HEK293 (cell line): Measurements from ENCODE around the gene ASB16.

Source experiments
- SALL2 ChIP-seq: fragments of 450-650 bp; formaldehyde crosslinking; IDR thresholded peaks from 2 replicates; pipeline ENCODE4 v1.5.0; 2017; ENCODE audit warnings: missing biosample characterization, mild to moderate bottlenecking, missing genetic modification characterization, borderline replicate concordance
- TF ChIP-seq, protein P1 (sequence below): fragments of 450-650 bp; formaldehyde crosslinking; IDR thresholded peaks from 2 replicates; pipeline ENCODE4 v1.5.1; 2016; ENCODE audit warnings: missing biosample characterization, missing genetic modification characterization
- TF ChIP-seq, protein P2 (sequence below): fragments of 450-650 bp; formaldehyde crosslinking; IDR thresholded peaks from 2 replicates; pipeline ENCODE4 v1.5.1; 2016; ENCODE audit warnings: missing biosample characterization, missing genetic modification characterization

DNA sequence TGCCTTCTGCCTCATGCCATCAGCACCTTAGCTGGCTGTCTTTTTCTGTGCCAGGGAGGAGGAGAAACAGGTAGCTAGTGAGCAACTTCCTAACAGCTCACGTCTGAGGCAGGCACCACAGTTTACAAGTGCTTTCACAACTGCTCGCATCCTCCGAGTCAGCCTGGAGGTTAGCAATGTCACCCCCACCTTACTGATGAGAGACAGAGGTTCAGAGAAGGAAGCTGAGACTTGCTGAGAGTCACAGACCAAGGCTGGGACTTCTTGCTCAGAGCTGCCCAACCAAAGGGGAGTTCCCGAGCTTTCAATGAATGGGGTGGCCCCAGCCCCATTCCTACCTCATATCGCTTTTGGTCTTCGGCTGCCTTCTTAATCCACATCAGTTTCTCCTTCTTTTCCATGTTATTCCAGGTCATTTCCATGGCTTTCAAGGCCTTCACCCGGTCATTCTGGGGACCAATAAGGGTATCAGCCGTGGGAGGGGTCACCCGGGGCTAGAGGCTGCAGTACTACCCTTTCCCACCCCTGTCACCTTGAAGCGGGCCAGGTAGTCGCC lies 39.4 kb downstream of the ASB16 start:
- no peak for TF ChIP-seq SALL2 (tag by site-specific recombination)
- TF ChIP-seq, protein P1, sequence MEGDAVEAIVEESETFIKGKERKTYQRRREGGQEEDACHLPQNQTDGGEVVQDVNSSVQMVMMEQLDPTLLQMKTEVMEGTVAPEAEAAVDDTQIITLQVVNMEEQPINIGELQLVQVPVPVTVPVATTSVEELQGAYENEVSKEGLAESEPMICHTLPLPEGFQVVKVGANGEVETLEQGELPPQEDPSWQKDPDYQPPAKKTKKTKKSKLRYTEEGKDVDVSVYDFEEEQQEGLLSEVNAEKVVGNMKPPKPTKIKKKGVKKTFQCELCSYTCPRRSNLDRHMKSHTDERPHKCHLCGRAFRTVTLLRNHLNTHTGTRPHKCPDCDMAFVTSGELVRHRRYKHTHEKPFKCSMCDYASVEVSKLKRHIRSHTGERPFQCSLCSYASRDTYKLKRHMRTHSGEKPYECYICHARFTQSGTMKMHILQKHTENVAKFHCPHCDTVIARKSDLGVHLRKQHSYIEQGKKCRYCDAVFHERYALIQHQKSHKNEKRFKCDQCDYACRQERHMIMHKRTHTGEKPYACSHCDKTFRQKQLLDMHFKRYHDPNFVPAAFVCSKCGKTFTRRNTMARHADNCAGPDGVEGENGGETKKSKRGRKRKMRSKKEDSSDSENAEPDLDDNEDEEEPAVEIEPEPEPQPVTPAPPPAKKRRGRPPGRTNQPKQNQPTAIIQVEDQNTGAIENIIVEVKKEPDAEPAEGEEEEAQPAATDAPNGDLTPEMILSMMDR (tag by site-specific recombination): no peak
- TF ChIP-seq, protein P2, sequence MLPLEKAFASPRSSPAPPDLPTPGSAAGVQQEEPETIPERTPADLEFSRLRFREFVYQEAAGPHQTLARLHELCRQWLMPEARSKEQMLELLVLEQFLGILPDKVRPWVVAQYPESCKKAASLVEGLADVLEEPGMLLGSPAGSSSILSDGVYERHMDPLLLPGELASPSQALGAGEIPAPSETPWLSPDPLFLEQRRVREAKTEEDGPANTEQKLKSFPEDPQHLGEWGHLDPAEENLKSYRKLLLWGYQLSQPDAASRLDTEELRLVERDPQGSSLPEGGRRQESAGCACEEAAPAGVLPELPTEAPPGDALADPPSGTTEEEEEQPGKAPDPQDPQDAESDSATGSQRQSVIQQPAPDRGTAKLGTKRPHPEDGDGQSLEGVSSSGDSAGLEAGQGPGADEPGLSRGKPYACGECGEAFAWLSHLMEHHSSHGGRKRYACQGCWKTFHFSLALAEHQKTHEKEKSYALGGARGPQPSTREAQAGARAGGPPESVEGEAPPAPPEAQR (tag by site-specific recombination): no peak
